Epithelial cell of prostate (primary cell): ENCODE measurements around the gene FDX2.
"Not testable (repeated sequence)": the region's sequence is repeated elsewhere in the genome, so short reads cannot be mapped to it uniquely, and the experiment has no call there.

Source experiments
- DNase-seq: peaks from one replicate; pipeline ENCODE4 v3.0.0-alpha.2; 2011; ENCODE audit warnings: low read depth, low spot score
- H3K27ac ChIP-seq: fragments of 450-650 bp; 2 replicates; pipeline ENCODE4 v1.5.1; 2017; ENCODE audit warnings: mild to moderate bottlenecking

Gene FDX2

GRCh38 chr19:10315335-10316214, at the start of gene FDX2:
TSS of gene FDX2 (minus strand) at chr19:10316015. CDS start at chr19:10315996, 19 bp downstream.
- no peak for DNase-seq
- H3K27ac ChIP-seq: peak within 1 kb of the TSS; percentile 28

GRCh38 chr19:10365518-10365917, 49.7 kb upstream of the FDX2 start:
- H3K27ac ChIP-seq: no peak overlapping the region
- DNase-seq: no peak

- DNase-seq: no peak
- H3K27ac ChIP-seq: no peak overlapping the region
Observed at GRCh38 chr19:10364644-10365043, 48.8 kb upstream of the FDX2 start.

- DNase-seq: no peak
- H3K27ac ChIP-seq: no peak overlapping the region
Observed at GRCh38 chr19:10363789-10364281, 48.0 kb upstream of the FDX2 start.

GRCh38 chr19:10362259-10362658, 46.4 kb upstream of the FDX2 start:
- no peak overlapping the region for H3K27ac ChIP-seq
- DNase-seq: no peak

GRCh38 chr19:10361569-10362011, 45.8 kb upstream of the FDX2 start:
- no peak overlapping the region for H3K27ac ChIP-seq
- DNase-seq: no peak

DNA sequence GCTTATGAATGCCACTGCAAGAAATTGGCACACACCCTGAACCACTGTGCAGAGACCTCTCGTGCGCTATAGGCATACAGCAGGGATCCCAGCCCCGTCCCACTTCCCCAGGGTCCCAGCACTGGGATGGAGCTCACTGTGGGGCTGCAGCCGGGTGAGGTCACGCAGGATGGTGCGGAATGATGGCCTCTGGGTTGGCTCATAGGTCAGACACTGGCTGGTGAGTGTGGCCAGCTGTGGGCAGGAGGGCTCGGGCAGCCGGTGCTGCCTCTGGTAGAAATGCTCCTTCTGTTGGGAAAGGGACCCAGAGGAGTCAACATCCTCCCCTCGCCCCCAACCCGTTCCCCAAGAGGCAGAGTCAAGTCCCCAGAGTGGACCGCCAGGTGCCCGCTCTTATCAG, 40.6 kb upstream of the FDX2 start:
- H3K27ac ChIP-seq: no peak overlapping the region
- no peak for DNase-seq

- no peak for DNase-seq
Observed at GRCh38 chr19:10353793-10354391, 38.1 kb upstream of the FDX2 start.

DNA sequence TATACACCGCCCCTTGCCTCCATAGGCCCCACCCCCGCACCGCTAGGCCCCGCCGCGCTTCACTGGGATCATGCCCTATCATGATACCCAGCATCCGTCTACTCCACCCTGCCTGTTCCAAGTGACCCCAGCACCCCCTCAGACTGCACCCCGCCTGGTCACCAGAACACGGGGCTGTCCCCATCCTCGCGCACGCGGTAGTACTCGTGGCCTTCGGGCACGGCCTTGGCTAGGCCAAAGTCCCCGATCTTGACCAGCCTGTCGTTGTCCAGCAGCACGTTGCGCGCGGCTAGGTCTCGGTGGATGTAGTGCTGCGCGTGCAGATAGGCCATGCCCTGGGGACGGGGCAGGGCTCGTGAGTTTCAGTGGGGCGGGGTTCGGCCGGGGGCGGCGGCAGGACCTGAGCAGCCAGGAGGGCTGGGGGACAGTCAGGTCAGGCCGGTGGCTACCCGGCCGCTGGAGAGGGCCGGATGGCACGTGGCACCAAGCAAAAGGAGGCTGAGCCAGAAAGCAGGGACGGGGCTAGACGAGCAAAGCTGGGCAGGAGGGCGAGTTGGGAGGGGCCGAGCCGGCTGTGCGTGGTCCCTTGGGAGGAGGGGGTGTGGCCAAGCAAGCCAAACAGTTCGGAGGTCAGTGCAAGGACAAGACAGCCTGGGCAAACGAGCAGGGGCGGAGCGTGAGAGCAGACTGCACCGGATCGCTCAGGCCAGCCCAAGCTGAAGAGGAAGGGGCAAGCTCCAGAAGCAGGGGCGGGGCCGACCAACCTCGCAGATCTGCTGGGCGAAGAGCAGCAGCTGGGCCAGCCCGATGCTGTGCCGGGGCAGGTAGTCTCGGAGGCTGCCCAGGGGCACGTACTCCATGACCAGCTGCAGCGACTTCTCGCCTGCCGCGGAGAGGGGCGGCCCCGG, 37.2 kb upstream of the FDX2 start:
- no peak overlapping the region for H3K27ac ChIP-seq
- no peak for DNase-seq

More at GRCh38 chr19:10353793-10354391, 38.1 kb upstream of the FDX2 start:
- no peak overlapping the region for H3K27ac ChIP-seq

DNA sequence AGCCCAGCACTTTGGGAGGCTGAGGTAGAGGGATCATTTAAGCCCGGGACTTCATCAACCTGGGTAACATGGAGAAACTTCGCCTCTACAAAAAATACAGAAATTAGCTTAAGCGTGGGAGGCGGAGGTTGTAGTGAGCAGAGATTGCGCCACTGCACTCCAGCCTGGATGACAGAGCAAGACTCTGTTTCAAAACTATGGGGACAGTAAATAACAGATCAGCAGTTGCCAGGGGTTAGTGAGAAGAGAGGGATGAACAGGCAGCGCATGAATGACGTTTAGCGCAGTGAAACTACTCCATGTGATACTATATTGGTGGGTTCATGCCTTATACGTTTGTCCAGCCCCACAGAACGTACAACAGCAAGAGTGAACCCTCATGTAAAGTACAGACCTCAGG, 30.7 kb upstream of the FDX2 start:
- no peak overlapping the region for H3K27ac ChIP-seq
- DNase-seq: no peak

DNA sequence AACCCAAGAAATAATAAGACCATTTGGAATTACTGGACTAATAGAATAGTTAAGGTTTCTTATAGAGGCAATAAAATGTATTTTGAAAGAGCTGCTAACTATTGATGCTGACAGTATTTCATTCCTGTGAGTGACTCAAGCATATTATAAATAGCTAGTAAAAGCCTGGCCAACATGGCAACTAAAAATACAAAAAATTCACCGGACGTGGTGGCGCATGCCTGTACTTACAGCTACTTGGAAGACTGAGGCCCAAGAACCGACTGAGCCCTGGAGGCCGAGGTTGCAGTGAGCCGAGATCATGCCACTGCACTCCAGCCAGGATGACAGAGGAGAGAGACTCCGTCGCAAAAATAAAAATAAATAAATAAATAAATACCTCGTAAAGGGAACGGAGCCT, 29.0 kb upstream of the FDX2 start:
- no peak for DNase-seq
- no peak overlapping the region for H3K27ac ChIP-seq

DNA sequence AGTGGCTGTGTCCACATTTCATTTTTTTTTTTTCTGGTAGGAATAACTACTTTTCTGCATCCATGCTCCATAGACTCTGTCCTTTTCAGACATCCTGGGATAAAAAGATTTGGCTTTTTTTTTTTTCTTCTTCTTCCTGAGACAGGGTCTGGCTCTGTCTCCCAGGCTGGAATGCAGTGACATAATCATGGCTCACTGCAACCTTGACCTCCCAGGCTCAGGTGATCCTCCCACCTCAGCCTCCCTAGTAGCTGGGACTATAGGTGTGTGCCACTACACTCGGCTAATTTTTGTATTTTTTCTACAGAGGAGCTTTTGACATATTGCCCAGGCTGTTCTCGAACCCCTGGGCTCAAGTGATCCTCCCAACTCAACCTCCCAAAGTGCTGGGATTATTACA, 27.7 kb upstream of the FDX2 start:
- DNase-seq: no peak

GRCh38 chr19:10339977-10340376, 24.2 kb upstream of the FDX2 start:
- no peak overlapping the region for H3K27ac ChIP-seq
- no peak for DNase-seq

More for the DNA sequence above, 27.7 kb upstream of the FDX2 start:
- H3K27ac ChIP-seq: no peak overlapping the region

DNA sequence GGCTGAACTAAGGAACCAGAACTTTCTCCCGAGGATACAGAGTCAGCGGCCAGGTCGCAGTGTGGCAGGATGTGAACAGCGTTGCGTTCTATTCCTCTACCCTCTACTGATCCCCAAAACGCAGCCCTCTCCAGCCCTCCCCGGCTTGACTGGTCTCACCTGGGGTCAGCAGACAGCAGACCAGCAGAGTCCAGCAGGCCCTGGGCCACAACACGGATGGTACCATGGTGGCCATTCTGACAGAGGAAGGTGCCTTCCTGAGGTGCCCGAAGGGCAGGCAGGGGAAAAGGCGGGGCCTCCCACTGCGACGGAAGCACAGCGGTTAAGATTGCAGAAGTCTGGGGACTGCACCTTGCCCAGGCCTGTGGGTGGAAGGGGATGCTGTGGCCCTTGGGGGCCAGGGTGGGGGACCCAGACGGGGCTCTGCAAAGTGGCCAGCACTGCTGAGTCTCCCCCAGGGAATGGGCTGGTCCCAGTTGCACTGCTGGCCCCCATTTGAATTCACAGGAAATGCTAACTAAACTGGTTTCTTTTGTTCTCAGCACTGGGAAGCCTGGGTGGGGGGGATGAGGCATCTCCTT, 23.7 kb upstream of the FDX2 start, which contains the start of gene ICAM3:
Gene ICAM3, minus strand, starts transcription at position 245 of the 581 bp plus-strand sequence. Its CDS starts 10 bp downstream, at position 235.
- H3K27ac ChIP-seq: no peak within 1 kb of the TSS
- DNase-seq: no peak

DNA sequence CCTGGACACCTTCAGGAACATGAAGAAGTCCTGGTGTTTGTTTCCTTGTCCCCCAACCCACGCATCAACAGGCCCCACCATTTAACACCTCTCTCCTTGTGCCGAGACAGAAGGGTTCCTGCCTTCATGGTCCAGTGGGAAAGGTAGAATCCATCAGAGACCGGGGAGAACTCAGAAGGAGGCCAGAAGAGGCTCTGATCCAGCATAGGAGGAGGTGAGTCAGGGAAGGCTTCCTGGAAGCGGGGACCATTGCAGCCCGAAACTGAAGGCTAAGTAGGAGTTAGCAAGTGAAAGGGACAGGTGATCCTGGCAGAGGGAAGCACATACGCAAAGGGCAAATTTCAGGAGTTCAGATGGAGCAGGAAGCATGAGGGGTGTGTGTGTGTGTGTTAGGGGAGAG, 23.1 kb upstream of the FDX2 start:
- no peak for DNase-seq
- no peak overlapping the region for H3K27ac ChIP-seq

DNA sequence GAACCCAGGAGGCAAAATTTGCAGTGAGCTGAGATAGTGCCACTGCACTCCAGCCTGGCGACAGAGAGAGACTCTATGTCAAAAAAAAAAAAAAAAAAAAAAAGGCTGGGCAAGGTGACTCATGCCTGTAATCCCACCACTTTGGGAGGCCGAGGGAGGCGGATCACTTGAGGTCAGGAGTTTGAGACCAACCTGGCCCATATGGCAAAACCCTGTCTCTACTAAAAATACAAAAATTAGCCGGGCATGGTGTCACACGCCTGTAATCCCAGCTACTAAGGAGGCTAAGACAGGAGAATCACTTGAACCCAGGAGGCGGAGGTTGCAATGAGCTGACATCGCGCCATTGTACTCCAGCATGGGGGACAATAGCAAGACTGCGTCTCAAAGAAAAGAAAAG, 20.9 kb upstream of the FDX2 start:
- H3K27ac ChIP-seq, DNase-seq: not testable (repeated sequence)

- no peak overlapping the region for H3K27ac ChIP-seq
- no peak for DNase-seq
Observed at GRCh38 chr19:10335352-10335985, 19.7 kb upstream of the FDX2 start.

DNA sequence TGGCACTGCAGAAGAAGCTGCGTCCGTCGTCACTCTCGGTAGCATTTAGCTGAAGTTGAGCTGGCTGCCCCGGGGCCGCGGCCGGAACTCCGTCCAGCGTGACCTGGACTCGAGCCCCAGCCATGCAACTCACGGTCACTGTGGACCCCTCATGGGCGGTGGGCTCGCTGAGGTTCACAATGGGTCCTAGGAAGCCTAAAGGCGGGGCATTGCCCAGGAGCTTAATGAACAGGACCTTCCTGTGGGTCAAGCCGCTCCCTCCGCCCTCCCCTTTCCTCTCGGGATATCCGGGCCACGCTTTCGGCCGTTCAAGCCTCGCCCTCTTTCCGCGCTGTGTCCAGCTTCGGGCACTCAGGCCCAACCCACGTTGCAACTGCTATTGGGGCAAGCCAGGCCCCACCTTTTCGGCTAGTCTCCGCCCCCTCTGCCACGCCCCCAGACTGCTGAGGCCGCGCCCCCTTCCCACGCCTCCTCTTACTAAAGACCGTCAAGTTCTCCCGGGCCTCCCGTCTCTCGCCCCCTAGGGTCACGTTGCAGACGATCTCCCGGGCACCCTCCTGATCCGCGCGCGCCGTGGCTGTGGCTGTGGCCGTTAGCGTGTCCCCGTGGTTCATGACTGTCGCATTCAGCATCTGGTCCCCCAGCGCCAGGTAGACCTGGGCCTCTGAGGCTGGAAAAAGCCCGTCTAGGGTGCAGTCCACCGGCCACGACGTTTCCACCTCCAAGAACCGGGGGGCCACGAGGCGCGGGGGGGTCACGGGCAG, 19.0 kb upstream of the FDX2 start:
- H3K27ac ChIP-seq: peak overlapping the region; percentile 67
- DNase-seq: peak; percentile 46
